Cardiac muscle cell (in vitro differentiated cells and primary cell): ENCODE results near the gene INAFM1. TPM values are rescaled to one million over a fixed set of nuclear protein-coding genes. Genes with fewer than 3 reads are reported as not detected.

Experiments
- DNase-seq, 2 donors: peaks; one replicate each; pipeline versions ENCODE4 v3.0.0 to v3.0.0-alpha.2; 2010 to 2017; ENCODE audit warnings: low read depth in 1 of 2, low spot score in 1 of 2
- H3K27ac ChIP-seq: fragments of 200-600 bp; sonication (generic); 2 replicates; pipeline ENCODE4 v1.5.1; 2016
- H3K27me3 ChIP-seq: fragments of 200-600 bp; sonication (generic); 2 replicates; pipeline ENCODE4 v1.6.0; 2016; ENCODE audit warnings: control low read depth
- H3K36me3 ChIP-seq: fragments of 200-600 bp; sonication (generic); 2 replicates; pipeline ENCODE4 v1.5.1; 2016; ENCODE audit warnings: control low read depth
- H3K4me1 ChIP-seq: fragments of 200-600 bp; sonication (generic); 2 replicates; pipeline ENCODE4 v1.8.1; 2017; ENCODE audit warnings: low read depth, mild to moderate bottlenecking, mixed run types
- H3K4me3 ChIP-seq: fragments of 200-600 bp; sonication (generic); 2 replicates; pipeline ENCODE4 v1.5.1; 2016; ENCODE audit warnings: mild to moderate bottlenecking
- H3K9me3 ChIP-seq: fragments of 200-600 bp; sonication (generic); 2 replicates; pipeline ENCODE4 v1.5.1; 2017; ENCODE audit warnings: low read depth, mild to moderate bottlenecking, control low read depth
- CTCF ChIP-seq: IDR thresholded peaks from 2 replicates; pipeline ENCODE4 v1.5.1; 2012; ENCODE audit warnings: low read depth, mild to moderate bottlenecking, low read length
- polyA plus RNA-seq: library from polyadenylated mRNA; unstranded; fragments of >200 nt; fragmentation: Nextera tagmentation; extraction: Ambion mirVana; gene quantifications from 2 replicates; pipeline ENCODE4 v1.2.1, GENCODE V29; 2016
- total RNA-seq: library from RNA; depleted of rRNA; stranded (reverse); fragments of >200 nt; gene quantifications from 2 replicates; pipeline ENCODE4 v1.2.3, GENCODE V29; 2016

The INAFM1 gene
- total and polyA plus RNA-seq, 2 experiments from 2014 or later = 1.5 to 5.8 TPM

GRCh38 chr19:47228168-47228936 lies 46.3 kb upstream of the INAFM1 start:
- no peaks in the 10 kb centered on the region for H3K9me3 ChIP-seq
- no peak for TF ChIP-seq CTCF
- peaks cover 20% of the 10 kb centered on the region for H3K4me1 ChIP-seq
- no peaks in the 10 kb centered on the region for H3K36me3 ChIP-seq
- peak overlapping the region; percentile 19 for H3K4me3 ChIP-seq
- DNase-seq = peak in 1 of 2 donors; percentile 62
- H3K27ac ChIP-seq = peak overlapping the region; percentile 95
- no peaks in the 10 kb centered on the region for H3K27me3 ChIP-seq

GRCh38 chr19:47228937-47229675 lies 45.6 kb upstream of the INAFM1 start:
- no peaks in the 10 kb centered on the region for H3K9me3 ChIP-seq
- peak overlapping the region; percentile 98 for H3K4me3 ChIP-seq
- no peaks in the 10 kb centered on the region for H3K36me3 ChIP-seq
- H3K4me1 ChIP-seq = peaks cover 20% of the 10 kb centered on the region
- no peak for TF ChIP-seq CTCF
- H3K27me3 ChIP-seq = no peaks in the 10 kb centered on the region
- no peak for DNase-seq
- no peak overlapping the region for H3K27ac ChIP-seq

GRCh38 chr19:47229676-47230053 lies 45.0 kb upstream of the INAFM1 start:
- no peaks in the 10 kb centered on the region for H3K36me3 ChIP-seq
- DNase-seq = no peak
- peaks cover 20% of the 10 kb centered on the region for H3K4me1 ChIP-seq
- TF ChIP-seq CTCF = no peak
- no peaks in the 10 kb centered on the region for H3K27me3 ChIP-seq
- no peaks in the 10 kb centered on the region for H3K9me3 ChIP-seq
- peak overlapping the region; percentile 20 for H3K27ac ChIP-seq
- H3K4me3 ChIP-seq = peak overlapping the region; percentile 98

GRCh38 chr19:47230054-47230920 lies 44.4 kb upstream of the INAFM1 start:
- peak; percentile 49 to 51 for DNase-seq
- Histone ChIP-seq H3K27me3 (no peaks in the 10 kb centered on the region), H3K27ac (peak overlapping the region; percentile 37), H3K4me1 (peaks cover 20% of the 10 kb centered on the region), H3K4me3 (peak overlapping the region; percentile 98), H3K36me3 (no peaks in the 10 kb centered on the region), H3K9me3 (no peaks in the 10 kb centered on the region)
- peak; percentile 58 for TF ChIP-seq CTCF

- no peaks in the 10 kb centered on the region for H3K36me3 ChIP-seq
- H3K27ac ChIP-seq = peak within 1 kb of the TSS; percentile 53
- no peak for TF ChIP-seq CTCF
- no peak for DNase-seq
- no peaks in the 10 kb centered on the region for H3K27me3 ChIP-seq
- no peaks in the 10 kb centered on the region for H3K9me3 ChIP-seq
- H3K4me1 ChIP-seq = peaks cover 15% of the 10 kb centered on the region
- peak within 1 kb of the TSS; percentile 98 for H3K4me3 ChIP-seq
Observed at GRCh38 chr19:47230921-47231214, 43.8 kb upstream of the INAFM1 start, which contains the start of gene BBC3. BBC3 (minus strand) TSS chr19:47231199; CDS start chr19:47228431, 2,768 bp downstream.
